Left lung (tissue), 14 donors: ENCODE data around the gene OAS1. TPM values are rescaled to one million over a fixed set of nuclear protein-coding genes. Genes with fewer than 3 reads are reported as not detected.

Source experiments
- ATAC-seq: fragments of 200-7000 bp; cut with Tn5 transposase; one replicate; pipeline ENCODE4 v1.9.1; 2020; ENCODE audit warnings: moderate library complexity
- DNase-seq, 4 donors: peaks; one replicate each; pipeline ENCODE4 v3.0.0-alpha.2; 2013 to 2020
- H3K27ac ChIP-seq, 2 donors: fragments of 200-600 bp; sonication (generic) in 1 of 2; one replicate each; pipeline versions ENCODE4 v1.5.0 to v1.8.0; 2020 to 2021
- H3K27me3 ChIP-seq, 2 donors: fragments of 200-600 bp; sonication (generic) in 1 of 2; one replicate each; pipeline versions ENCODE4 v1.5.0 to v1.8.0; 2020 to 2021
- H3K36me3 ChIP-seq, 2 donors: fragments of 200-600 bp; sonication (generic) in 1 of 2; one replicate each; pipeline versions ENCODE4 v1.5.0 to v1.8.0; 2020 to 2021
- H3K4me1 ChIP-seq, 2 donors: fragments of 200-600 bp; one replicate each; pipeline ENCODE4 v1.8.0; 2021
- H3K4me3 ChIP-seq, 2 donors: fragments of 200-600 bp; sonication (generic) in 1 of 2; one replicate each; pipeline versions ENCODE4 v1.5.0 to v1.8.0; 2020 to 2021; ENCODE audit warnings: mild to moderate bottlenecking in 1 of 2
- H3K9me3 ChIP-seq, 2 donors: fragments of 200-600 bp; sonication (generic) in 1 of 2; one replicate each; pipeline versions ENCODE4 v1.5.0 to v1.8.0; 2020 to 2021
- CTCF ChIP-seq, 2 donors: fragments of 200-600 bp; sonication (generic) in 1 of 2; IDR thresholded peaks; one replicate each; pipeline versions ENCODE4 v1.5.0 to v1.8.0; 2021; ENCODE audit warnings: antibody characterized with exemption in 2 of 2
- intact Hi-C, 2 donors: fragments of 100-400 bp; cut with DNase I; formaldehyde crosslinking; loops; one replicate each; pipeline versions ENCODE4 v1.11.2 to v1.14.2; 2022
- long read RNA-seq, 12 donors: library from polyadenylated mRNA in 2 of 12; unstranded in 2 of 12; transcript quantifications; one replicate each; pipeline ENCODE4 v2.0.0 and lab custom pipeline, GENCODE V29; 2019 to 2026
- polyA plus RNA-seq, 6 donors: library from polyadenylated mRNA; unstranded; fragments of 120-200 nt; gene quantifications; one replicate each; pipeline ENCODE4 v1.2.1, GENCODE V29; 2013; ENCODE audit not compliant: insufficient read length in 6 of 6
- total RNA-seq, 2 donors: library from RNA; stranded (reverse); fragmentation: NEBNext Ultra II Directional; extraction: Animal tissue kit (Norgen Biotek cat#: 25700); gene quantifications; one replicate each; pipeline ENCODE4 v1.2.1, GENCODE V29; 2021
- donor health status: DM: no; HTN: yes; CAD: no.
- donor health status: DM: no; HTN: no; CAD: no.

OAS1 gene
- total RNA-seq: 10 to 100 TPM; 25.7 to 48.3 TPM
- polyA plus RNA-seq: 1 to 10 TPM; 3.3 to 6.6 (median 4.7) TPM
- long read RNA-seq, donor 1, partial matches to known transcripts: 0 of 3 reads
- long read RNA-seq, donor 1, other reads (novel, unspliced or antisense): 0 of 3 reads
- long read RNA-seq, donor 2: 0 reads
- long read RNA-seq, donor 3, partial matches to known transcripts: 0 of 1 reads
- long read RNA-seq, donor 3, other reads (novel, unspliced or antisense): 0 of 1 reads
- long read RNA-seq, donor 4, transcript OAS1-203 (5 exons, 1,990 nt): major isoform, 11 of 20 reads
- long read RNA-seq, donor 4, transcript OAS1-201 (6 exons, 1,816 nt): minor isoform, 6 of 20 reads
- long read RNA-seq, donor 4, partial matches to known transcripts: 1 of 20 reads
- long read RNA-seq, donor 4, other reads (novel, unspliced or antisense): 1 of 20 reads
- long read RNA-seq, donor 5, partial matches to known transcripts: 0 of 1 reads
- long read RNA-seq, donor 5, other reads (novel, unspliced or antisense): 0 of 1 reads
- long read RNA-seq, donor 6, partial matches to known transcripts: 0 of 1 reads
- long read RNA-seq, donor 6, other reads (novel, unspliced or antisense): 0 of 1 reads
- long read RNA-seq, donor 7, partial matches to known transcripts: 0 of 2 reads
- long read RNA-seq, donor 7, other reads (novel, unspliced or antisense): 0 of 2 reads
- long read RNA-seq, donor 8: 0 reads
- long read RNA-seq, donor 9: 0 reads
- long read RNA-seq, donor 10, transcript OAS1-203 (5 exons, 1,990 nt): minor isoform, 23 of 72 reads
- long read RNA-seq, donor 10, transcript OAS1-201 (6 exons, 1,816 nt): major isoform, 41 of 72 reads
- long read RNA-seq, donor 10, partial matches to known transcripts: 1 of 72 reads
- long read RNA-seq, donor 10, other reads (novel, unspliced or antisense): 4 of 72 reads
- long read RNA-seq, donor 11: 0 reads
- long read RNA-seq, donor 12, partial matches to known transcripts: 0 of 1 reads
- long read RNA-seq, donor 12, other reads (novel, unspliced or antisense): 0 of 1 reads

- peak within 1 kb of the TSS; percentile 26 to 58 for H3K4me3 ChIP-seq
- H3K27me3 ChIP-seq: no peaks in the 10 kb centered on the region
- H3K36me3 ChIP-seq: peaks cover 0 to 25% of the 10 kb centered on the region in 2 donors
- intact Hi-C loops: no loop called here
- peaks cover 15 to 56% of the 10 kb centered on the region in 2 donors for H3K4me1 ChIP-seq
- peak in 1 of 4 donors; percentile 39 for DNase-seq
- H3K9me3 ChIP-seq: peaks cover 0 to 1% of the 10 kb centered on the region in 2 donors
- no peak for TF ChIP-seq CTCF (IDR thresholded peaks at IDR 0.05)
- peak; percentile 91 for ATAC-seq
- peak within 1 kb of the TSS; percentile 54 to 84 for H3K27ac ChIP-seq
Observed at GRCh38 chr12:112906712-112907414, at the start of gene OAS1. Gene OAS1 (plus strand): TSS chr12:112906962. CDS start chr12:112907040, 78 bp downstream.

DNA sequence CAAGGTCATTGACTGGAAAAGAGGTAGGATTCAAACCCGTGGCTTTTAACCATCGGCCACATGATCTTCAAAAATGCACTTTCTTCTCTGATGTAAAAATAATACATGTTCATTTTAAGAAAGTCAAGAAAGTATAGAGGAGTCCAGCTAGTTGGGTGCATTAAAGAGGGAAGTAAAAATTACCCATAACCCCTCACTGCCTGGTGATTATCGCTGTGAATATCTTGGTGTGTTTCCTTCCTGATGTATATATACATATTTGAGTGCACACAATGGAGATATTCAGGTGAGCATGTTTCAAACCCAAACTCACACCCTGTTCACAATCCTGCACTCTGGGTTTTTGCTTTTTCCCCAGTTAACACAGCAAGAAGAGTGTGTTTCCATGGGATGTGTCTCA lies 47.5 kb upstream of the OAS1 start:
- no peaks in the 10 kb centered on the region for H3K36me3 ChIP-seq
- intact Hi-C loops: no loop called here
- no peak for TF ChIP-seq CTCF (IDR thresholded peaks at IDR 0.05)
- H3K27ac ChIP-seq: no peak overlapping the region
- peaks cover 0 to 41% of the 10 kb centered on the region in 2 donors for H3K27me3 ChIP-seq
- no peaks in the 10 kb centered on the region for H3K4me1 ChIP-seq
- no peaks in the 10 kb centered on the region for H3K9me3 ChIP-seq
- no peak overlapping the region for H3K4me3 ChIP-seq
- no peak for ATAC-seq
- DNase-seq: no peak

DNA sequence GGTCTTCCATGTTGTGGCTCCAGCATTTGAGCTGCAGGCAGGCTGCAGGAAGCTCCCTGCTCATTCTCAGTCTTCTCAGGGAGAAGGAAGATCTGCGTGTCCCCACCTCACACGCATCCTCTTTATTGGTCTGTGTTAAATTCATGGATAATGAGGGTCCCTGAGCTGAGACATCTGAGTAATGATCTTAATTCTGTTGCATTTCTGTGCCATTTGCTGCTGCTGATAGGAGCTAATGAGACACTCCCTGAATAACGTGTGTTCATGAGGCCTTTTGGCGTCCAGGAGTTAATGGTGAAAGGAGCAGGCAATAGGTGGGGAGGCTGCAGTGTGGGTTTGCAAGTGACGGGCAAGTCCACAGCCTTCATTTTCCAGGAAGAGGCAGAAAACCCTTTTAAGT lies 46.6 kb upstream of the OAS1 start:
- no peak for ATAC-seq
- TF ChIP-seq CTCF (IDR thresholded peaks at IDR 0.05): no peak
- intact Hi-C loops: no loop called here

GRCh38 chr12:112861284-112861683 lies 45.5 kb upstream of the OAS1 start:
- no peak for TF ChIP-seq CTCF (IDR thresholded peaks at IDR 0.05)
- intact Hi-C loops: no loop called here
- Histone ChIP-seq H3K27ac (no peak overlapping the region), H3K9me3 (no peaks in the 10 kb centered on the region), H3K4me3 (no peak overlapping the region), H3K27me3 (peaks cover 0 to 25% of the 10 kb centered on the region in 2 donors), H3K4me1 (no peaks in the 10 kb centered on the region), H3K36me3 (no peaks in the 10 kb centered on the region)
- DNase-seq (no peak), ATAC-seq (no peak)

More for the DNA sequence above, 46.6 kb upstream of the OAS1 start:
- no peaks in the 10 kb centered on the region for H3K9me3 ChIP-seq
- H3K27me3 ChIP-seq: peaks cover 0 to 35% of the 10 kb centered on the region in 2 donors
- no peaks in the 10 kb centered on the region for H3K4me1 ChIP-seq
- H3K36me3 ChIP-seq: no peaks in the 10 kb centered on the region
- DNase-seq: no peak
- H3K4me3 ChIP-seq: no peak overlapping the region
- H3K27ac ChIP-seq: no peak overlapping the region
